ENCODE measurements around the gene GNAZ. TPM values are rescaled to one million over a fixed set of nuclear protein-coding genes. Genes with fewer than 3 reads are reported as not detected.

Gene GNAZ
- total RNA-seq, 1 donor from 2014 or later, result 3.9 TPM

DNA sequence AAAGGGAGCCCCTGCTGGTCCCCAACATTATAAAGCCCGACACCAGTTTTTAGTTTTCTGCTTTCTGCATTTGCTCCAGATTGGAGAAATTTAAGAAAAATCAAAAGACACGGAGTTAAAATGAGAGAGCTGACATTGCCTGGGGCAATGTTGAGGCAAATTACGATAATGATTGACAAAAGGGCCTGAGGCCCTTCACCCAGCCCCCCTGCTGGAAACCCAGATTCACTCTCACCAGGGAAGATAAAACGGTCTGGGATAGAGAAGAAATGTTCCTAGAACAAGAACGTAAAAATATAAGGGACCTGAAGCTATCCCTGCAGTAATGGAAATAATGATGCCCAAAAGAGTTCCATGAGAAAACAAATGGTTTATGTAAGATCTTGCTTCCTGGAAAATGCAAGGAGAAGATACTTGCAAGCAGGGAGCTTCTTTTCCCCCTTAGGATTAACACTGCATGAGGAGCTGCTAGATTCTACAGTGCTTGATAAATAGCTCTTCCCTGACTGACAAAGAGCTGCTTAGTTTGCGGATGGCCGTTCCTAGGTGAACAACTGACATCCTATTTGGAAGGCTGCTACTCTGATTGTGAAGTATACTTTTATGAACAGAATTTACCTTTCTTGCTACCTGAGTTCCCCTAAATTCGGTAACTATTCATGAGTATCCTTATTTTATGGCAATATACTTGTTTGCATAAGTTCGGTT lies 40.6 kb upstream of the GNAZ start:
- no peak for DNase-seq (ENCODE audit: low spot score)
- Mint-ChIP-seq H3K9me3 (ENCODE audit: low read depth) (no peaks in the 10 kb centered on the region), H3K36me3 (ENCODE audit: low read depth) (no peaks in the 10 kb centered on the region), H3K4me3 (ENCODE audit: unreplicated experiment) (no peak overlapping the region), H3K4me1 (ENCODE audit: low read depth) (no peaks in the 10 kb centered on the region), H3K27ac (ENCODE audit: unreplicated experiment) (no peak overlapping the region), H3K27me3 (ENCODE audit: low read depth) (peaks cover 4% of the 10 kb centered on the region)
- TF ChIP-seq, protein P1, sequence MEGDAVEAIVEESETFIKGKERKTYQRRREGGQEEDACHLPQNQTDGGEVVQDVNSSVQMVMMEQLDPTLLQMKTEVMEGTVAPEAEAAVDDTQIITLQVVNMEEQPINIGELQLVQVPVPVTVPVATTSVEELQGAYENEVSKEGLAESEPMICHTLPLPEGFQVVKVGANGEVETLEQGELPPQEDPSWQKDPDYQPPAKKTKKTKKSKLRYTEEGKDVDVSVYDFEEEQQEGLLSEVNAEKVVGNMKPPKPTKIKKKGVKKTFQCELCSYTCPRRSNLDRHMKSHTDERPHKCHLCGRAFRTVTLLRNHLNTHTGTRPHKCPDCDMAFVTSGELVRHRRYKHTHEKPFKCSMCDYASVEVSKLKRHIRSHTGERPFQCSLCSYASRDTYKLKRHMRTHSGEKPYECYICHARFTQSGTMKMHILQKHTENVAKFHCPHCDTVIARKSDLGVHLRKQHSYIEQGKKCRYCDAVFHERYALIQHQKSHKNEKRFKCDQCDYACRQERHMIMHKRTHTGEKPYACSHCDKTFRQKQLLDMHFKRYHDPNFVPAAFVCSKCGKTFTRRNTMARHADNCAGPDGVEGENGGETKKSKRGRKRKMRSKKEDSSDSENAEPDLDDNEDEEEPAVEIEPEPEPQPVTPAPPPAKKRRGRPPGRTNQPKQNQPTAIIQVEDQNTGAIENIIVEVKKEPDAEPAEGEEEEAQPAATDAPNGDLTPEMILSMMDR (IDR thresholded peaks at IDR 0.05), result no peak

DNA sequence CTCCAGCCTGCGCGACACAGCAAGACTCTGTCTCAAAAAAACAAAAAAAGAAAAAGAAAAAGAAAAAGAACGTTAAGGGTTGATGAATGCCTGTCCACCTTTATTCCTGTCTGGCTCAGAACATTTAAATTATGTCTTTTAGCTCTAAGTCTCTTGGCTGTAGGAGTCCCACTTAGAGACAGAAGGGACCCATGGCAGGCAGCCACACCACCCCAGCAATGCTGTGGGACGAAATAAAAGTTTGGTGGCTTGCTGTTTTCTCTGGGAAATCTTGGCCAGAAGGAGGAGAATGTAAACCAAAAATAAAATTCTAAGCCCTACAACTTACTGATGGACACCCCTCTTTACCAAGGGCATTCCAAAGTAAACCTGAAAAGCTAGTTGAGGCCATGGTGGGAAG lies 38.9 kb upstream of the GNAZ start:
- H3K9me3 Mint-ChIP-seq (ENCODE audit: low read depth), result no peaks in the 10 kb centered on the region
- DNase-seq (ENCODE audit: low spot score), result no peak
- H3K27me3 Mint-ChIP-seq (ENCODE audit: low read depth), result peaks cover 6% of the 10 kb centered on the region
- no peak overlapping the region for H3K4me3 Mint-ChIP-seq (ENCODE audit: unreplicated experiment)
- H3K36me3 Mint-ChIP-seq (ENCODE audit: low read depth), result no peaks in the 10 kb centered on the region
- H3K4me1 Mint-ChIP-seq (ENCODE audit: low read depth), result no peaks in the 10 kb centered on the region
- TF ChIP-seq, protein P1 (IDR thresholded peaks at IDR 0.05), result no peak
- H3K27ac Mint-ChIP-seq (ENCODE audit: unreplicated experiment), result no peak overlapping the region

DNA sequence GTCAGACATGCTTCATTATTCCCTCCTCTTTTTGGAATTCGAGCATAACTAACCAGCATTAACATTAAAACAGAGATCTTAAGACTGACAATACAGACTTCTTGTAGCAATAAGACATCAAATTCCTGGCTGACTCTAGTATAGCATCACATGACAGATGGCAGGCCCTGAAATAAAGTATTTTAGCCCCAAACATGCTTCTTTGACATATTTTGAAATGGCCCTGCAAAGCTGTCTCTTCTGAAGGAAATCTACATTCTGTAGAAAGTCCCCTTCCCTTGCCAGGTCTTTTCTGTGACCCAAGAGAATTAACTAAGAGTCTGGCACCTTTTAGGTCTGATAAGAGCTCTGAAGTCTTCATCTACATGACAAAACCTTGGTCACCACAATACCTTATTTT lies 38.5 kb upstream of the GNAZ start:
- H3K27me3 Mint-ChIP-seq (ENCODE audit: low read depth), result peaks cover 6% of the 10 kb centered on the region
- H3K4me3 Mint-ChIP-seq (ENCODE audit: unreplicated experiment), result no peak overlapping the region
- no peak for DNase-seq (ENCODE audit: low spot score)
- TF ChIP-seq, protein P1 (IDR thresholded peaks at IDR 0.05), result no peak
- no peaks in the 10 kb centered on the region for H3K9me3 Mint-ChIP-seq (ENCODE audit: low read depth)
- no peaks in the 10 kb centered on the region for H3K36me3 Mint-ChIP-seq (ENCODE audit: low read depth)
- H3K4me1 Mint-ChIP-seq (ENCODE audit: low read depth), result no peaks in the 10 kb centered on the region
- no peak overlapping the region for H3K27ac Mint-ChIP-seq (ENCODE audit: unreplicated experiment)

DNA sequence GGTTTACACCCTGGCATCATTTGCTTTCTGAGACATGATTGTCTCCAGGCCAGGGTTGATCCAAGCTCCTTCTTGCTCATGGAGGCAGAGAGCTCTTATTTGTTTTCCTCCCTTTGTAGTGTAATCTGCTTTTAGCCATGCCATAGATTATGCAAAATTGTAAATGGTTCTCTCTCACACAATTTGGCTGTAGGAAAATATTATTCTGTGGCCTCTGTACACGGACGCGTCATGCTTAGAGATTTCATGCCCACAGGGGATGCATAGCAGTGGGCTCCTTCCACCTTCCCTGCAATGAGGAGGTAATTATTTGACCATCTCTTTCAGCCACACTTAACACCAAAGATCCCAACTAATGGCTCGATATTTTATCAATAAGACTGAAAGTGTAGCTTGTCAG lies 37.7 kb upstream of the GNAZ start:
- H3K27me3 Mint-ChIP-seq (ENCODE audit: low read depth), result peaks cover 6% of the 10 kb centered on the region
- H3K36me3 Mint-ChIP-seq (ENCODE audit: low read depth), result no peaks in the 10 kb centered on the region
- no peak overlapping the region for H3K27ac Mint-ChIP-seq (ENCODE audit: unreplicated experiment)
- H3K4me1 Mint-ChIP-seq (ENCODE audit: low read depth), result no peaks in the 10 kb centered on the region
- no peak for DNase-seq (ENCODE audit: low spot score)
- TF ChIP-seq, protein P1 (IDR thresholded peaks at IDR 0.05), result no peak
- no peaks in the 10 kb centered on the region for H3K9me3 Mint-ChIP-seq (ENCODE audit: low read depth)
- H3K4me3 Mint-ChIP-seq (ENCODE audit: unreplicated experiment), result no peak overlapping the region

DNA sequence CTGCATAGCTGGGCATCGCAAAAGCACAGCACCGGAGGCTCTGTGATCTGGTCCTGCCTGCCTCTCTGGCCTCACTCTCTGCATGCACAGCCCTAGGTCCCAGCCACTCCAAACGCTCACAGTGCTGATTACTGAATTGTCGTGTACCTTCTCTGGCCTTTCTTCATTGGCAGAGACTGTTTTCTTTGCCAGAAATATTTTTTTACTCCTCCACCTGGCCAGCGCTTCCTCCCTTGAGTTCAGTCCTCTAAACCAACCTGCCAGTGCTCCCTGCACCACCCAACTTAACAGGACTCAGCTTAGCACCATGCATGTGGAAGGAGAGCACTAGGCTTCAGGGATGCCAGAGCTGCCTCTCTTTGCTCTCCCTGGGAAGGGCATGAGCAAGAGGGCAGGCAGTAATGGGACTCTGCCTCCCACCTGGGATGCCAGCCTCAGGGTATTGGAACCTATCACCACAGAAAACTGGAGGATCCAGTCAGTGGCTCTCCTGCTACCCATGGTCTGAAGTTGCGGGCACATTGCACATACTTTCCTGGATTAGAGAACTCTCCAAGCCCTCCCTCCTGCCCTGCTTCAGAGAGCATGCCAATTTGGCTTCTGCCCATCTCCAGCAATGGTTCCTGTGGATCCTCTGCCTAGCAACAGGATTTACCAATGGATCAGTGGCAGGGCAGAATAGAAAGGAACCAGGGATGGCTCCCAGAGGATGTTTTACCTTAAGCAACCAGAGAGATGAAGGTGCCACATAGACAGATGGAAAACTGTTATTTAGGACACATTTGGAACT lies 37.0 kb upstream of the GNAZ start:
- no peak for DNase-seq (ENCODE audit: low spot score)
- Mint-ChIP-seq H3K27me3 (ENCODE audit: low read depth) (peaks cover 10% of the 10 kb centered on the region), H3K4me3 (ENCODE audit: unreplicated experiment) (no peak overlapping the region), H3K4me1 (ENCODE audit: low read depth) (no peaks in the 10 kb centered on the region), H3K36me3 (ENCODE audit: low read depth) (no peaks in the 10 kb centered on the region), H3K27ac (ENCODE audit: unreplicated experiment) (no peak overlapping the region), H3K9me3 (ENCODE audit: low read depth) (no peaks in the 10 kb centered on the region)
- TF ChIP-seq, protein P1 (IDR thresholded peaks at IDR 0.05), result no peak
